Esophagus squamous epithelium (tissue), 4 donors: ENCODE results near the gene MAD1L1.

ENCODE experiments used
- CTCF ChIP-seq, 6 experiments: fragments of 450-650 bp in 4 of 6; fragments of 200-600 bp in 2 of 6; sonication (generic) in 2 of 6; IDR thresholded peaks; one replicate each; pipeline ENCODE4 v1.5.1; 2016 to 2019; ENCODE audit warnings: antibody characterized with exemption in 6 of 6, mild to moderate bottlenecking in 4 of 6, moderate library complexity in 4 of 6
- POLR2A ChIP-seq, 4 donors: fragments of 450-650 bp; IDR thresholded peaks; one replicate each; pipeline ENCODE4 v1.6.1; 2017; ENCODE audit warnings: antibody characterized with exemption in 4 of 4, mild to moderate bottlenecking in 4 of 4, moderate library complexity in 3 of 4

- no peak for TF ChIP-seq CTCF (IDR thresholded peaks at IDR 0.05)
- no peak for TF ChIP-seq POLR2A (IDR thresholded peaks at IDR 0.05)
Measured at GRCh38 chr7:1925349-1925748, 307.4 kb downstream of the MAD1L1 start.
